ENCODE data around the gene ANXA9.

- TF ChIP-seq, protein P1, sequence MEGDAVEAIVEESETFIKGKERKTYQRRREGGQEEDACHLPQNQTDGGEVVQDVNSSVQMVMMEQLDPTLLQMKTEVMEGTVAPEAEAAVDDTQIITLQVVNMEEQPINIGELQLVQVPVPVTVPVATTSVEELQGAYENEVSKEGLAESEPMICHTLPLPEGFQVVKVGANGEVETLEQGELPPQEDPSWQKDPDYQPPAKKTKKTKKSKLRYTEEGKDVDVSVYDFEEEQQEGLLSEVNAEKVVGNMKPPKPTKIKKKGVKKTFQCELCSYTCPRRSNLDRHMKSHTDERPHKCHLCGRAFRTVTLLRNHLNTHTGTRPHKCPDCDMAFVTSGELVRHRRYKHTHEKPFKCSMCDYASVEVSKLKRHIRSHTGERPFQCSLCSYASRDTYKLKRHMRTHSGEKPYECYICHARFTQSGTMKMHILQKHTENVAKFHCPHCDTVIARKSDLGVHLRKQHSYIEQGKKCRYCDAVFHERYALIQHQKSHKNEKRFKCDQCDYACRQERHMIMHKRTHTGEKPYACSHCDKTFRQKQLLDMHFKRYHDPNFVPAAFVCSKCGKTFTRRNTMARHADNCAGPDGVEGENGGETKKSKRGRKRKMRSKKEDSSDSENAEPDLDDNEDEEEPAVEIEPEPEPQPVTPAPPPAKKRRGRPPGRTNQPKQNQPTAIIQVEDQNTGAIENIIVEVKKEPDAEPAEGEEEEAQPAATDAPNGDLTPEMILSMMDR (IDR thresholded peaks at IDR 0.05; ENCODE audit: insufficient read depth, low read depth, low read length): no peak
- TF ChIP-seq EZH2 (IDR thresholded peaks at IDR 0.05; ENCODE audit: insufficient read depth, low read length): no peak
Observed at GRCh38 chr1:150985179-150985825, 3.2 kb downstream of the ANXA9 start.

All from astrocyte (in vitro differentiated cells and primary cell).